K562 (cell line): ENCODE measurements around the gene NR3C1. TPM values are rescaled to one million over a fixed set of nuclear protein-coding genes. Genes with fewer than 3 reads are reported as not detected.

Experiments used
- CBFA2T2 ChIP-seq: fragments of 450-650 bp; conservative IDR thresholded peaks from 2 replicates; pipeline ENCODE4 v1.6.1; 2017; ENCODE audit warnings: mild to moderate bottlenecking
- CBX1 ChIP-seq: sonication (generic); IDR thresholded peaks from 2 replicates; pipeline ENCODE4 v1.6.1; 2016; ENCODE audit warnings: antibody characterized with exemption, low read depth, mild to moderate bottlenecking
- FOXK1 ChIP-seq: sonication (generic); formaldehyde crosslinking; IDR thresholded peaks from 2 replicates; pipeline ENCODE4 v1.8.0; 2022; ENCODE audit warnings: missing genetic modification reagents, mild to moderate bottlenecking, borderline replicate concordance
- HEY1 ChIP-seq: fragments of 250-450 bp; sonication (Bioruptor Pico); IDR thresholded peaks from 2 replicates; pipeline ENCODE4 v1.5.0; 2020; ENCODE audit warnings: mild to moderate bottlenecking, moderate library complexity, borderline replicate concordance
- HNRNPUL1 ChIP-seq: fragments of 200-400 bp; formaldehyde crosslinking; IDR thresholded peaks from 2 replicates; pipeline ENCODE4 v1.6.1; 2017; ENCODE audit warnings: low read length
- MXD1 ChIP-seq: fragments of 250-450 bp; sonication (Bioruptor Pico); IDR thresholded peaks from 2 replicates; pipeline ENCODE4 v1.8.0; 2021; ENCODE audit warnings: borderline replicate concordance, mild to moderate bottlenecking, moderate library complexity; ENCODE audit not compliant: poor library complexity, severe bottlenecking
- POLR2H ChIP-seq: IDR thresholded peaks from 2 replicates; pipeline ENCODE4 v1.6.1; 2016; ENCODE audit warnings: missing genetic modification characterization, low read depth, mild to moderate bottlenecking, control low read depth, missing compliant biosample characterization, moderate library complexity
- POU5F1 ChIP-seq: fragments of 150-350 bp; IDR thresholded peaks from 2 replicates; pipeline ENCODE4 v1.6.1; 2014; ENCODE audit warnings: borderline replicate concordance, low read length, low read depth, mild to moderate bottlenecking; ENCODE audit not compliant: partially characterized antibody
- SIRT6 ChIP-seq: IDR thresholded peaks from one replicate; pipeline ENCODE4 v1.6.1; 2012; ENCODE audit warnings: low read depth, mild to moderate bottlenecking, control low read depth, inconsistent platforms, low read length, moderate library complexity
- ZBTB12 ChIP-seq: fragments of 250-450 bp; sonication (Bioruptor Pico); IDR thresholded peaks from 2 replicates; pipeline ENCODE4 v1.4.0; 2020
- polyA plus RNA-seq, 8 experiments: library from polyadenylated mRNA; depleted of rRNA in 4 of 8; stranded (reverse) in 5 of 8; unstranded in 3 of 8; fragments of >200 nt; fragmentation: Nextera tagmentation in 2 of 8; fragmentation: Illumina TruSeq in 1 of 8; extraction: Ambion mirVana in 2 of 8; extraction: Trizol in 1 of 8; gene quantifications; 2 replicates each; pipeline versions ENCODE4 v1.2.1 to v1.2.3, GENCODE V29; 2011 to 2014; ENCODE audit warnings: inconsistent platforms in 1 of 8, missing spikeins in 1 of 8
- total RNA-seq, 7 experiments: library from RNA; depleted of rRNA in 6 of 7; stranded (reverse); fragments of >200 nt in 6 of 7; fragmentation: Illumina TruSeq in 2 of 7; extraction: Trizol in 2 of 7; gene quantifications; 2 replicates each; pipeline versions ENCODE4 v1.2.1 to v1.2.3, GENCODE V29; 2011 to 2021; ENCODE audit warnings: low replicate concordance in 1 of 7
- TF ChIP-seq, protein P1 (sequence below): fragments of 200-800 bp; sonication (Bioruptor generic); IDR thresholded peaks from 2 replicates; pipeline ENCODE4 v1.6.1; 2016; ENCODE audit warnings: missing genetic modification characterization, missing compliant biosample characterization
- TF ChIP-seq, protein P2 (sequence below): fragments of 450-650 bp; IDR thresholded peaks from 2 replicates; pipeline ENCODE4 v1.6.1; 2016; ENCODE audit warnings: low read depth

Gene NR3C1
- total and polyA plus RNA-seq, 9 of the 15 experiments (the other 6 are each of a cell fraction or from before 2014, with no cell fraction given): 8.2 to 36.0 (median 15.0) TPM

DNA sequence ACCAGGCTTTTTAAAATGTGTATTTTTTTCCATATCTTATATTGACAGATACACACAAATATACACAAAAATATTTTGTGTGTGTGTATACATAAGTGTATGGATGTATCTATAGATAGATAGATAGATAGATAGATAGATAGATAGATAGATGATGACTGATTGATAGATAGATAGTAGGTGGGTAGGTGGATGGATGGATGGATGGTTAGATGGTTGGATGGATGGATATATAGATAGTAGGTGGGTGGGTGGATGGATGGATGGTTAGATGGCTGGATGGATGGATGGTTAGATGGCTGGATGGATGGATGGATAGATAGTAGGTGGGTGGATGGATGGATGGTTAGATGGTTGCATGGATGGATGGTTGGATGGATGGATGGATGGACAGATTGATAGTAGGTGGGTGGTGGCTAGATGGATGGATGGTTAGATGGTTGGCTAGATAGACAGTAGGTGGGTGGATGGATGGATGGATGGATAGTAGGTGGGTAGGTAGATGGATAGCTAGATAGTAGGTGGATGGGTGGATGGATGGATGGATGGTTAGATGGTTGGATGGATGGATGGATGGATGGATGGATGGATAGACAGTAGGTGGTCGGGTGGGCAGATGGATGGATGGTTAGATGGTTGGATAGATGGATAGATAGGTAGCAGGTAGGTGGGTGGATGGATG, 156.2 kb downstream of the NR3C1 start (continued):
- TF ChIP-seq, protein P1, sequence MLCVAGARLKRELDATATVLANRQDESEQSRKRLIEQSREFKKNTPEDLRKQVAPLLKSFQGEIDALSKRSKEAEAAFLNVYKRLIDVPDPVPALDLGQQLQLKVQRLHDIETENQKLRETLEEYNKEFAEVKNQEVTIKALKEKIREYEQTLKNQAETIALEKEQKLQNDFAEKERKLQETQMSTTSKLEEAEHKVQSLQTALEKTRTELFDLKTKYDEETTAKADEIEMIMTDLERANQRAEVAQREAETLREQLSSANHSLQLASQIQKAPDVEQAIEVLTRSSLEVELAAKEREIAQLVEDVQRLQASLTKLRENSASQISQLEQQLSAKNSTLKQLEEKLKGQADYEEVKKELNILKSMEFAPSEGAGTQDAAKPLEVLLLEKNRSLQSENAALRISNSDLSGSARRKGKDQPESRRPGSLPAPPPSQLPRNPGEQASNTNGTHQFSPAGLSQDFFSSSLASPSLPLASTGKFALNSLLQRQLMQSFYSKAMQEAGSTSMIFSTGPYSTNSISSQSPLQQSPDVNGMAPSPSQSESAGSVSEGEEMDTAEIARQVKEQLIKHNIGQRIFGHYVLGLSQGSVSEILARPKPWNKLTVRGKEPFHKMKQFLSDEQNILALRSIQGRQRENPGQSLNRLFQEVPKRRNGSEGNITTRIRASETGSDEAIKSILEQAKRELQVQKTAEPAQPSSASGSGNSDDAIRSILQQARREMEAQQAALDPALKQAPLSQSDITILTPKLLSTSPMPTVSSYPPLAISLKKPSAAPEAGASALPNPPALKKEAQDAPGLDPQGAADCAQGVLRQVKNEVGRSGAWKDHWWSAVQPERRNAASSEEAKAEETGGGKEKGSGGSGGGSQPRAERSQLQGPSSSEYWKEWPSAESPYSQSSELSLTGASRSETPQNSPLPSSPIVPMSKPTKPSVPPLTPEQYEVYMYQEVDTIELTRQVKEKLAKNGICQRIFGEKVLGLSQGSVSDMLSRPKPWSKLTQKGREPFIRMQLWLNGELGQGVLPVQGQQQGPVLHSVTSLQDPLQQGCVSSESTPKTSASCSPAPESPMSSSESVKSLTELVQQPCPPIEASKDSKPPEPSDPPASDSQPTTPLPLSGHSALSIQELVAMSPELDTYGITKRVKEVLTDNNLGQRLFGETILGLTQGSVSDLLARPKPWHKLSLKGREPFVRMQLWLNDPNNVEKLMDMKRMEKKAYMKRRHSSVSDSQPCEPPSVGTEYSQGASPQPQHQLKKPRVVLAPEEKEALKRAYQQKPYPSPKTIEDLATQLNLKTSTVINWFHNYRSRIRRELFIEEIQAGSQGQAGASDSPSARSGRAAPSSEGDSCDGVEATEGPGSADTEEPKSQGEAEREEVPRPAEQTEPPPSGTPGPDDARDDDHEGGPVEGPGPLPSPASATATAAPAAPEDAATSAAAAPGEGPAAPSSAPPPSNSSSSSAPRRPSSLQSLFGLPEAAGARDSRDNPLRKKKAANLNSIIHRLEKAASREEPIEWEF: no peak
- TF ChIP-seq, protein P2, sequence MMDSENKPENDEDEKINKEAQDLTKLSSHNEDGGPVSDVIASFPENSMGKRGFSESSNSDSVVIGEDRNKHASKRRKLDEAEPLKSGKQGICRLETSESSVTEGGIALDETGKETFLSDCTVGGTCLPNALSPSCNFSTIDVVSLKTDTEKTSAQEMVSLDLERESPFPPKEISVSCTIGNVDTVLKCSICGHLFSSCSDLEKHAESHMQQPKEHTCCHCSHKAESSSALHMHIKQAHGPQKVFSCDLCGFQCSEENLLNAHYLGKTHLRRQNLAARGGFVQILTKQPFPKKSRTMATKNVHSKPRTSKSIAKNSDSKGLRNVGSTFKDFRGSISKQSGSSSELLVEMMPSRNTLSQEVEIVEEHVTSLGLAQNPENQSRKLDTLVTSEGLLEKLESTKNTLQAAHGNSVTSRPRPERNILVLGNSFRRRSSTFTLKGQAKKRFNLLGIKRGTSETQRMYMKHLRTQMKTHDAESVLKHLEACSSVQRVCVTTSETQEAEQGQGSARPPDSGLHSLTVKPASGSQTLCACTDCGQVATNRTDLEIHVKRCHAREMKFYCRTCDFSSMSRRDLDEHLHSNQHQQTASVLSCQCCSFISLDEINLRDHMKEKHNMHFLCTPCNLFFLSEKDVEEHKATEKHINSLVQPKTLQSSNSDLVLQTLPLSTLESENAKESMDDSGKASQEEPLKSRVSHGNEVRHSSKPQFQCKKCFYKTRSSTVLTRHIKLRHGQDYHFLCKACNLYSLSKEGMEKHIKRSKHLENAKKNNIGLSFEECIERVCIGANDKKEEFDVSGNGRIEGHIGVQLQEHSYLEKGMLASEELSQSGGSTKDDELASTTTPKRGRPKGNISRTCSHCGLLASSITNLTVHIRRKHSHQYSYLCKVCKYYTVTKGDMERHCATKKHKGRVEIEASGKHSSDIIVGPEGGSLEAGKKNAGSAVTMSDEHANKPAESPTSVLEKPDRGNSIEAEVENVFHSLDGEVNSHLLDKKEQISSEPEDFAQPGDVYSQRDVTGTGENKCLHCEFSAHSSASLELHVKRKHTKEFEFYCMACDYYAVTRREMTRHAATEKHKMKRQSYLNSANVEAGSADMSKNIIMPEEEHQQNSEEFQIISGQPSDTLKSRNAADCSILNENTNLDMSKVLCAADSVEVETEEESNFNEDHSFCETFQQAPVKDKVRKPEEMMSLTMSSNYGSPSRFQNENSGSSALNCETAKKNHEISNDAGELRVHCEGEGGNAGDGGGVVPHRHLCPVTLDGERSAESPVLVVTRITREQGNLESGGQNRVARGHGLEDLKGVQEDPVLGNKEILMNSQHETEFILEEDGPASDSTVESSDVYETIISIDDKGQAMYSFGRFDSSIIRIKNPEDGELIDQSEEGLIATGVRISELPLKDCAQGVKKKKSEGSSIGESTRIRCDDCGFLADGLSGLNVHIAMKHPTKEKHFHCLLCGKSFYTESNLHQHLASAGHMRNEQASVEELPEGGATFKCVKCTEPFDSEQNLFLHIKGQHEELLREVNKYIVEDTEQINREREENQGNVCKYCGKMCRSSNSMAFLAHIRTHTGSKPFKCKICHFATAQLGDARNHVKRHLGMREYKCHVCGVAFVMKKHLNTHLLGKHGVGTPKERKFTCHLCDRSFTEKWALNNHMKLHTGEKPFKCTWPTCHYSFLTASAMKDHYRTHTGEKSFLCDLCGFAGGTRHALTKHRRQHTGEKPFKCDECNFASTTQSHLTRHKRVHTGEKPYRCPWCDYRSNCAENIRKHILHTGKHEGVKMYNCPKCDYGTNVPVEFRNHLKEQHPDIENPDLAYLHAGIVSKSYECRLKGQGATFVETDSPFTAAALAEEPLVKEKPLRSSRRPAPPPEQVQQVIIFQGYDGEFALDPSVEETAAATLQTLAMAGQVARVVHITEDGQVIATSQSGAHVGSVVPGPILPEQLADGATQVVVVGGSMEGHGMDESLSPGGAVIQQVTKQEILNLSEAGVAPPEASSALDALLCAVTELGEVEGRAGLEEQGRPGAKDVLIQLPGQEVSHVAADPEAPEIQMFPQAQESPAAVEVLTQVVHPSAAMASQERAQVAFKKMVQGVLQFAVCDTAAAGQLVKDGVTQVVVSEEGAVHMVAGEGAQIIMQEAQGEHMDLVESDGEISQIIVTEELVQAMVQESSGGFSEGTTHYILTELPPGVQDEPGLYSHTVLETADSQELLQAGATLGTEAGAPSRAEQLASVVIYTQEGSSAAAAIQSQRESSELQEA: no peak
- TF ChIP-seq HNRNPUL1 (no peak), MXD1 (no peak), FOXK1 (CRISPR knock-in tag) (no peak), CBFA2T2 (no peak), SIRT6 (no peak), CBX1 (no peak), POU5F1 (no peak), HEY1 (no peak), ZBTB12 (CRISPR knock-in tag) (no peak), POLR2H (tag) (no peak)
